AG09309 (cell line): ENCODE measurements around the gene FUT3.

ENCODE experiments used
- DNase-seq: peaks from one replicate; pipeline ENCODE4 v3.0.0-alpha.2; 2010; ENCODE audit warnings: low read depth
- H3K4me3 ChIP-seq: 2 replicates; pipeline ENCODE4 v1.5.1; 2011; ENCODE audit warnings: mild to moderate bottlenecking, low read depth, low read length, moderate library complexity; ENCODE audit not compliant: control insufficient read depth
- TF ChIP-seq, protein P1 (sequence below): IDR thresholded peaks from 2 replicates; pipeline ENCODE4 v1.5.1; 2011; ENCODE audit warnings: mild to moderate bottlenecking, low read depth, low read length, inconsistent platforms; ENCODE audit not compliant: insufficient read depth, control insufficient read depth; ENCODE audit errors: missing control alignments

The FUT3 gene

DNA sequence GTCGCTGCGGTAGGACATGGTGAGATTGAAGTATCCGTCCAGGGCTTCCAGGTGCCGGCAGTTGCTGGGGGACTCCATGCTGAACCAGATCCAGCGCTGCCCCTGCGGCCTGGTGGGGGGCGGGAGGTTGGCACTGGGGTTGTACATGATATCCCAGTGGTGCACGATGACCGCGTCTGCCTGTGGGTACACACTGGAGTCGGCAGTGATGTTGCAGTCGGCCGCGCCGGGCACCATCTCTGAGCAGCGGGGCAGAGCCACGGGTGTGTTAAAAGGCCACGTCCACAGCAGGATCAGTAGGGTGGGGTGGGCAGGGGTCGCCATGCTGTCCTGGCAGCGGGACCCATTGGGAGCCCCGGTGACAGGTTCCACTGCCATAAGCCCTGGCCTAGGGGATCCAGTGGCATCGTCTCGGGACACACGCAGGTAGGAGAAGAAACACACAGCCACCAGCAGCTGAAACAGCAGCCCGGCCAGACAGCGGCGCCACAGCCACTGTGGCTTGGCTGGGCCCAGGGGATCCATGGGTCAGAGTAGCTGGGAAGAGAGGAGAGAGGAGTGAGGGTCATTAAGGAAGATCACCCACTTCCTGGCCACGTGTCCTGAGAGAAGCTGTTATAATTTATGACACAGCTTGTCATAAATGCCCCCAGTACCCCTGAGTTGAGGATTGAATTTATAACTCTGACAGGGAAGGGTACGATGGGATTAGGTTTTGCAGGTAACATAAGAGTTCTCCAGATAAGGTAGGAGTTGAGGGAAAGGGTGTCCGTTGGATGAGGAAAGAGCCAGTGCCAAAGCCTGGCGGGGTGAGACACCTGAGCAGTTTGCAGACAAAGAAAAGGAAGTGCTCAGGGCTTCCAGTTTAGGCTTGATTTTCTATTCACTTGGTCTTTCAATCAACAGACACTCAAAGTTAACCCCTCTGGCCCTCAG is 16.2 kb upstream of the FUT3 start:
- H3K4me3 ChIP-seq = no peak overlapping the region
- no peak for DNase-seq
- TF ChIP-seq, protein P1, sequence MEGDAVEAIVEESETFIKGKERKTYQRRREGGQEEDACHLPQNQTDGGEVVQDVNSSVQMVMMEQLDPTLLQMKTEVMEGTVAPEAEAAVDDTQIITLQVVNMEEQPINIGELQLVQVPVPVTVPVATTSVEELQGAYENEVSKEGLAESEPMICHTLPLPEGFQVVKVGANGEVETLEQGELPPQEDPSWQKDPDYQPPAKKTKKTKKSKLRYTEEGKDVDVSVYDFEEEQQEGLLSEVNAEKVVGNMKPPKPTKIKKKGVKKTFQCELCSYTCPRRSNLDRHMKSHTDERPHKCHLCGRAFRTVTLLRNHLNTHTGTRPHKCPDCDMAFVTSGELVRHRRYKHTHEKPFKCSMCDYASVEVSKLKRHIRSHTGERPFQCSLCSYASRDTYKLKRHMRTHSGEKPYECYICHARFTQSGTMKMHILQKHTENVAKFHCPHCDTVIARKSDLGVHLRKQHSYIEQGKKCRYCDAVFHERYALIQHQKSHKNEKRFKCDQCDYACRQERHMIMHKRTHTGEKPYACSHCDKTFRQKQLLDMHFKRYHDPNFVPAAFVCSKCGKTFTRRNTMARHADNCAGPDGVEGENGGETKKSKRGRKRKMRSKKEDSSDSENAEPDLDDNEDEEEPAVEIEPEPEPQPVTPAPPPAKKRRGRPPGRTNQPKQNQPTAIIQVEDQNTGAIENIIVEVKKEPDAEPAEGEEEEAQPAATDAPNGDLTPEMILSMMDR = no peak

DNA sequence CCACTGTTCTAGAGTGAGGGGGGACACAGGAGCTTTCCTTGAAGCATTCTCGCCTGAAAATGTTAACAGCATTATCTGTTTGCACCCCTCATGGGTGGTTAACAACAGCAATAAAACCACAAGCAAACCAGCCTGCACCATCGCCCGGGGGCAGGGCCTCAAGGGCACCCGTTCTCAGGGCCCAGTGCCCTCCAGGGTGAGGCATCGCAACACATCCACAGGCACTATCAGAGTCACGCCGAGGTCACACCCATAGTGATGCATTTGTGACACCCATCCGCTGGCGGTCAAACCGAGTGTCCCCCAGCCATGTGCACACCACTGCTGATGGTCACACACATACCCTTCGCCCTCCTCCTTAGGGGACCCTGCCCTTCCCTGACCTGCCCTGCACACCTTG is 14.5 kb upstream of the FUT3 start:
- DNase-seq = no peak
- TF ChIP-seq, protein P1 = no peak
- H3K4me3 ChIP-seq = no peak overlapping the region

DNA sequence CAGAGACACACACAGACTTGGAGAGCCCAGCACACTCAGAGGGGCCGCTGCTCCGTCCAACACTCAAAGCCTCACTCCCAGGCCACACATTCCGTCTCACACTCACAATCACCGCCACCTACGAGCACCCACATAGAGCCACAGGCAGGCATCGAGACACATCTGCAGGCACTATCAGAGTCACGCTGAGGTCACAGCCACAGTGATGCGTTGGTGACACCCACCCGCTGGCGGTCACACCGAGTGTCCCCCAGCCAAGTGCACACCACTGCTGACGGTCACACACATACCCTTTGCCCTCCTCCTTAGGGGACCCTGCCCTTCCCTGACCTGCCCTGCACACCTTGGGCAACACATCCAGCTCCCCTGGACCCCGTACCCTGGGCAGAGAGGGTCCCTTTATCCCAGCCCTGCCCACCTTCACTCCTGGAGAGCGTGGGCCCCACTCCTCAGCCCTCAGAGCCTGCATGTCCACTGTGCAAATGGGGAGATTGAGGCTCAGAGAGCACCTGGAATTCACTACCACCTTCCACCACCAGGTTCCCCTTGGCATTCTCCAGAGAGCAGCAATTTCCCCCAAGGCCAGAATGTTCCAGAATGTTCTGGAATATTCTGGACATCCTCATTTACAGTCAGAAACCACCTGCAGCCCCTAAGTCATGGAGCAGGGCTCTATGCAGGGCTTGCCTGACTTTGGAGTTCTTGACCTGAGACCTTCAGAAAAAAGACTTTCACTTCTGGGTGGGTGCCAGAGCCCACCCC is 13.7 kb upstream of the FUT3 start:
- H3K4me3 ChIP-seq = no peak overlapping the region
- no peak for DNase-seq
- TF ChIP-seq, protein P1 = peak; percentile 22

DNA sequence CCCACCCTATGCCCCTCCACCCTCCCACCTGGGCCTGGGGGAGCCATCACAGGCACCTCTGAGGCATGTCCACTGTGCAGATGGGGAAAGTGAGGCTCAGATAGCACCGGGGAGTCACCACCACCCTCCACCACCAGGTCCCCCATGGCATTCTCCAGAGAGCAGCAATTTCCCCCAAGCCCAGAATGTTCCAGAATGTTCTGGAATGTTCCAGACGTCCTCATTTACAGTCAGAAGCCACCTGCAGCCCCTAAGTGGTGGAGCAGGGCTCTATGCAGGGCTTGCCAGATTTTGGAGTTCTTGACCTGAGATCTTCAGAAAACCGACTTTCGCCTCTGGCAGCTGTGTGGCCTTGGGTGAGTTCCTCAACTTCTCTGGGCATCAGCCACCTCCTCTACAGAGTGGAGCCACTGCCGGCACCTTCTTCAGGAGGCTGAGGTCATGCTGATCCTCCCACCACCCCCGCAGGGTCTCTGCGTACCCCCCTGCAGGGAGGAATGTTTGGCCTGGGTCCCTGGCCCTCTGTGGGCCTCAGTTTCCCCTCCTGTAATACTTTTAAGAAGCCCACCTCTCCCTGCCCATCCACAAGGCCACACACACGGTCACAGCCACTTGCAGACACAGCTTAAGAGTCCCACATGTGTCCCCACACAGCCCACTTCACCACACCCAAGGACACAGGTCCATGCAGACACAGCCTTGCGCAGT is 12.9 kb upstream of the FUT3 start:
- no peak for DNase-seq
- TF ChIP-seq, protein P1 = no peak
- H3K4me3 ChIP-seq = no peak overlapping the region

DNA sequence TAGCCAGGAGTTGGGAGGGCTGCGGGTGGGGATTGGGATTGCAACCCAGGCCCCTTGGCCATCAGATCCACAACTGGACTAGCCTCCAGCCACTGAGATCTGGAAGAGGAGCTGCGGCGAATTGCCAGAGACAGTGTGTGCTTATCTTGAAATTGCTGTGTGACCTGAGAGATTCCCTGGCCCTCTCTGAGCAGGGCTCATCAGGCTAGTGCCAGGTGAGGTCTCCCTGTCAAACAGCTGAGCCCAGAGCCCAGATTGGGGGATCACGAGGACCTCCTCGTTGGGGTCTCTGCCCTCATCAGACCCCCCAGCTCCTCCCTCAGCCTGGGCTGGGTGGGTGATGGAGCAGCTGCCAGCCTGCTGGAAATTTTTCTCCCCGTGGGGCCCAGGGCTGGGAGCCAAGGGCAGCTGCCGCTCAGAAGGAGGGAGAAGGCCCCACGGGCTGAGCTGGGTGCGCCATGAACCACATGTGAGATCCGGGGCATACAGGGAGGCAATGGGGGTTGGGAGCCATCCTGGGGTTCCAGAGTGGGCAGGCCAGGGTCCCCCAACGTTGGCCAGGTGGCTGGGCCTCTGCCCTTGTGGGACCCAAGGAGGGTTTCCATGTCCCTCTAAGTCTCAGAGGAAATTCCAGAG is 11.9 kb upstream of the FUT3 start:
- no peak overlapping the region for H3K4me3 ChIP-seq
- no peak for DNase-seq
- TF ChIP-seq, protein P1 = no peak
